B cell (primary cell): ENCODE data around the gene PRSS38. TPM values are rescaled to one million over a fixed set of nuclear protein-coding genes. Genes with fewer than 3 reads are reported as not detected.

Experiments used
- ATAC-seq: fragments of 200-7000 bp; cut with Tn5 transposase; one replicate; pipeline ENCODE4 v1.10.0; 2021; ENCODE audit warnings: low read depth, mild to moderate bottlenecking, moderate number of reproducible peaks, moderate library complexity
- CTCF ChIA-PET: fragments of 350-600 bp; sonication (Branson Sonifier 250); formaldehyde crosslinking; loops from one replicate; lab custom pipeline; 2021; ENCODE audit warnings: antibody characterized with exemption, inconsistent platforms; lab: Charles Lee
- POLR2A ChIA-PET: fragments of 350-600 bp; sonication (Branson Sonifier 250); formaldehyde crosslinking; loops from one replicate; lab custom pipeline; 2021; ENCODE audit warnings: antibody characterized with exemption; lab: Charles Lee
- DNase-seq: peaks from one replicate; pipeline ENCODE4 v3.0.0; 2013
- H2AFZ ChIP-seq: 2 replicates; pipeline ENCODE4 v1.6.1; 2012; ENCODE audit warnings: mild to moderate bottlenecking, low read depth, low read length; ENCODE audit not compliant: insufficient read depth, poor library complexity, severe bottlenecking
- H3K27ac ChIP-seq, 2 donors: 1 replicate in 1 of 2; 2 replicates in 1 of 2; pipeline ENCODE4 v1.5.1; 2012 to 2013; ENCODE audit warnings: low read length in 2 of 2, mild to moderate bottlenecking in 2 of 2, moderate library complexity in 1 of 2
- H3K27me3 ChIP-seq, 4 experiments: fragments of 200-600 bp in 1 of 4; sonication (generic) in 1 of 4; replicated peaks in 1 of 4; 1 replicate in 2 of 4; 2 replicates in 2 of 4; pipeline versions ENCODE4 v1.6.1 to v1.7.0; 2013 to 2016; ENCODE audit warnings: low read length in 3 of 4, mild to moderate bottlenecking in 2 of 4, mixed read lengths in 1 of 4, moderate library complexity in 1 of 4; ENCODE audit not compliant: insufficient read depth in 4 of 4, control insufficient read depth in 3 of 4; ENCODE audit errors: control extremely low read depth in 1 of 4
- H3K36me3 ChIP-seq, 2 experiments: replicated peaks in 1 of 2; 1 replicate in 1 of 2; 2 replicates in 1 of 2; pipeline versions ENCODE4 v1.6.1 to v1.7.1; 2013; ENCODE audit warnings: low read length in 1 of 2; ENCODE audit not compliant: insufficient read depth in 2 of 2, control insufficient read depth in 1 of 2; ENCODE audit errors: control extremely low read depth in 1 of 2, extremely low read depth in 1 of 2
- H3K4me1 ChIP-seq, 2 donors: fragments of 200-600 bp in 1 of 2; sonication (generic) in 1 of 2; 1 replicate in 1 of 2; 2 replicates in 1 of 2; pipeline versions ENCODE4 v1.5.1 to v1.6.1; 2013 to 2017; ENCODE audit warnings: low read length in 2 of 2; ENCODE audit not compliant: control insufficient read depth in 2 of 2, insufficient read depth in 2 of 2
- H3K4me2 ChIP-seq: replicated peaks from 2 replicates; pipeline ENCODE3; 2012; ENCODE audit warnings: mild to moderate bottlenecking, low read depth, low read length; ENCODE audit not compliant: poor library complexity, severe bottlenecking
- H3K4me3 ChIP-seq, 5 experiments: fragments of 200-600 bp in 1 of 5; sonication (generic) in 1 of 5; 1 replicate in 3 of 5; 2 replicates in 2 of 5; pipeline versions ENCODE4 v1.5.1 to v1.7.0; 2011 to 2016; ENCODE audit warnings: low read length in 4 of 5, mild to moderate bottlenecking in 4 of 5, low read depth in 2 of 5, control low read depth in 1 of 5, moderate library complexity in 1 of 5; ENCODE audit not compliant: insufficient read depth in 1 of 5; ENCODE audit errors: control extremely low read depth in 1 of 5, extremely low read depth in 1 of 5
- H3K79me2 ChIP-seq: fragments of 200-600 bp; sonication (generic); one replicate; pipeline ENCODE4 v1.6.0; 2016; ENCODE audit warnings: low read length; ENCODE audit not compliant: control insufficient read depth, insufficient read depth
- H3K9ac ChIP-seq: fragments of 200-600 bp; sonication (generic); 2 replicates; pipeline ENCODE4 v1.6.1; 2017; ENCODE audit warnings: mild to moderate bottlenecking, low read length, moderate library complexity
- H3K9me3 ChIP-seq, 3 donors: one replicate each; pipeline versions ENCODE4 v1.6.1 to v1.7.1; 2013; ENCODE audit warnings: low read length in 2 of 3; ENCODE audit not compliant: control insufficient read depth in 2 of 3, insufficient read depth in 1 of 3; ENCODE audit errors: control extremely low read depth in 1 of 3
- H4K20me1 ChIP-seq: 2 replicates; pipeline ENCODE4 v1.6.0; 2012; ENCODE audit warnings: mild to moderate bottlenecking, low read length; ENCODE audit not compliant: insufficient read depth, control insufficient read depth, poor library complexity, severe bottlenecking
- H3K27ac Mint-ChIP-seq: one replicate; pipeline ENCODE4 v1.8.0; 2021; ENCODE audit warnings: mixed read lengths
- H3K27me3 Mint-ChIP-seq: one replicate; pipeline ENCODE4 v1.8.0; 2021; ENCODE audit warnings: mixed read lengths
- H3K4me1 Mint-ChIP-seq: one replicate; pipeline ENCODE4 v1.8.0; 2021; ENCODE audit warnings: mixed read lengths
- H3K4me3 Mint-ChIP-seq: one replicate; pipeline ENCODE4 v1.8.0; 2021; ENCODE audit warnings: mixed read lengths
- H3K9me3 Mint-ChIP-seq: one replicate; pipeline ENCODE4 v1.8.0; 2022; ENCODE audit warnings: mixed read lengths; ENCODE audit not compliant: insufficient read depth
- EZH2 ChIP-seq: IDR thresholded peaks from 2 replicates; pipeline ENCODE4 v1.6.1; 2012; ENCODE audit warnings: borderline replicate concordance, low read depth, mild to moderate bottlenecking, moderate library complexity, low read length; ENCODE audit not compliant: insufficient read depth, poor library complexity, severe bottlenecking
- WGBS: methylation state at CpG from one replicate; pipeline ENCODE4 v1.1.5; 2013; ENCODE audit warnings: missing lambda C conversion rate; ENCODE audit not compliant: insufficient coverage; 5-methylcytosine and 5-hydroxymethylcytosine counted together
- intact Hi-C: fragments of 100-400 bp; cut with micrococcal nuclease; formaldehyde crosslinking; loops from one replicate; pipeline ENCODE4 v1.10.0; 2022
- polyA plus RNA-seq: library from polyadenylated mRNA; depleted of rRNA; stranded (reverse); fragments of >200 nt; gene quantifications from 2 replicates; pipeline ENCODE4 v1.2.3, GENCODE V29; 2012
- total RNA-seq, 2 donors: library from RNA; stranded (reverse); fragments of 120-200 nt in 1 of 2; gene quantifications; 1 replicate in 1 of 2; 2 replicates in 1 of 2; pipeline versions ENCODE4 v1.2.3 to v1.2.4, GENCODE V29; 2013 to 2022
- TF ChIP-seq, protein P1 (sequence below): fragments of 200-600 bp; IDR thresholded peaks from one replicate; pipeline ENCODE4 v1.8.0; 2022; ENCODE audit warnings: antibody characterized with exemption, mild to moderate bottlenecking

Gene PRSS38
- total and polyA plus RNA-seq, 2 donors (not counting 1 experiment from before 2014, with no cell fraction given), result not detected

DNA sequence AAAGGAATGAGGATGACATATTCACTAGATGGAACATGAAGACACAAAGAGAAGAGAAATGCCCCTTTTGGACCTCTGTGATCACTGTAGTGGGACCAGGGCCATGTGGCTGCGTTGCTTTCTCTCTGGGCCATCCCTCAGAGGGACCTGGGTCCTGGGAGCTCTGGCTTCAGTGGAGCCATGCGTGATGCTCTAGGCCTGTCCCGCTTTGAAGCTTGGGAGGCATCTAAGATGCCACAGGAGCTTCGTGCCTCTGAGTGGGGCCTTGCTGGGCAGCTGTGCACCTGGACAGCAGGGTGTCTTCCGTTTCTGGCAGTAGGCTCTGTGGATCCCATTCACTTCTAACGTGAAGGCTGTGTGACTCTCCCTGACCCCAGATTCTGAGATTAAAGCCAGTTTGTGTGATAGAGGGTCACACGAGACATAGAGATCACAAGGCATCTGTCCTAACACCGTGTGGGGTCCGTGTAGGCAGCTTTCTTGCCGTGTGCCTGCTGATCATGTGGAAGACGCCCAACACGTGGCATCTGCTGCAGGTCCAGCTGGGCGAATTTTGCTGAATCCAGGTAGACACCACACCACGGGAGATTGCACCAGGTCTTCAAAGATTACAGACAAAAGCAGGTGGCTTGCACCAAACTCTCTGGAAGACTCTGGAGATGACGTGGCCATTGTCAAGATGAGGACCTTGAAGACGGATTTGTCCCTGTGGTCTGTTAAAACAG, 17.2 kb upstream of the PRSS38 start:
- ATAC-seq, result no peak
- H3K27ac Mint-ChIP-seq, result no peak overlapping the region
- Histone ChIP-seq H3K4me1 (no peaks in the 10 kb centered on the region), H3K9ac (no peak overlapping the region), H3K27ac (no peak overlapping the region), H3K79me2 (no peaks in the 10 kb centered on the region), H3K4me3 (no peak overlapping the region), H3K27me3 (peaks cover 0 to 12% (median 0%) of the 10 kb centered on the region in 4 experiments), H3K9me3 (no peaks in the 10 kb centered on the region), H2AFZ (no peak overlapping the region), H3K36me3 (no peaks in the 10 kb centered on the region), H3K4me2 (no peak overlapping the region), H4K20me1 (no peaks in the 10 kb centered on the region)
- peak; percentile 2 for DNase-seq
- H3K4me1 Mint-ChIP-seq, result no peaks in the 10 kb centered on the region
- no peaks in the 10 kb centered on the region for H3K9me3 Mint-ChIP-seq
- intact Hi-C loops, result no loop called here
- H3K27me3 Mint-ChIP-seq, result peaks cover 19% of the 10 kb centered on the region
- WGBS, result 89% methylated on average over 16 of the region's 16 CpGs
- no peak overlapping the region for H3K4me3 Mint-ChIP-seq
- CTCF ChIA-PET, result no interaction called here
- no peak for TF ChIP-seq EZH2
- TF ChIP-seq, protein P1, sequence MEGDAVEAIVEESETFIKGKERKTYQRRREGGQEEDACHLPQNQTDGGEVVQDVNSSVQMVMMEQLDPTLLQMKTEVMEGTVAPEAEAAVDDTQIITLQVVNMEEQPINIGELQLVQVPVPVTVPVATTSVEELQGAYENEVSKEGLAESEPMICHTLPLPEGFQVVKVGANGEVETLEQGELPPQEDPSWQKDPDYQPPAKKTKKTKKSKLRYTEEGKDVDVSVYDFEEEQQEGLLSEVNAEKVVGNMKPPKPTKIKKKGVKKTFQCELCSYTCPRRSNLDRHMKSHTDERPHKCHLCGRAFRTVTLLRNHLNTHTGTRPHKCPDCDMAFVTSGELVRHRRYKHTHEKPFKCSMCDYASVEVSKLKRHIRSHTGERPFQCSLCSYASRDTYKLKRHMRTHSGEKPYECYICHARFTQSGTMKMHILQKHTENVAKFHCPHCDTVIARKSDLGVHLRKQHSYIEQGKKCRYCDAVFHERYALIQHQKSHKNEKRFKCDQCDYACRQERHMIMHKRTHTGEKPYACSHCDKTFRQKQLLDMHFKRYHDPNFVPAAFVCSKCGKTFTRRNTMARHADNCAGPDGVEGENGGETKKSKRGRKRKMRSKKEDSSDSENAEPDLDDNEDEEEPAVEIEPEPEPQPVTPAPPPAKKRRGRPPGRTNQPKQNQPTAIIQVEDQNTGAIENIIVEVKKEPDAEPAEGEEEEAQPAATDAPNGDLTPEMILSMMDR, result no peak
- POLR2A ChIA-PET, result no interaction called here

DNA sequence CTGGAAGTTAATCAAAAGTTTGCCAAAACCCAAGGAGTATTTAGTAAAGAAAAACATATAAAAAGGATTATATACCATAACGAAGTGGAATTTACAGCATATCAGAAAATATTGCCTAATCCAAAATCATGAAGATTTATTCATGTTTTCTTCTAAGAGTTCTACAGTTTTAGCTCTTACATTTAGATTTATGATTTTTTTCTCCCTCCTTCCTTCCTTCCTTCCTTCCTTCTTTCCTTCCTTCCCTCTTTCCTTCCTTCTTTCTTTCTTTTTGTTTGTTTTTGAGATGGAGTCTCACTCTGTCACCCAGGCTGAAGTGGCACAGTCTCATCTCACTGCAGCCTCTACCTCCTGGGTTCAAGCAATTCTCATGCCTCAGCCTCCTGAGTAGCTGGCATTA, 15.7 kb upstream of the PRSS38 start:
- no peaks in the 10 kb centered on the region for H3K36me3 ChIP-seq
- H3K27me3 ChIP-seq, result peaks cover 0 to 14% (median 3%) of the 10 kb centered on the region in 4 experiments
- no peak overlapping the region for H3K4me3 ChIP-seq
- ChIA-PET CTCF (no interaction called here), POLR2A (no interaction called here)
- no peak overlapping the region for H3K27ac ChIP-seq
- no peaks in the 10 kb centered on the region for H4K20me1 ChIP-seq
- H3K9me3 ChIP-seq, result peaks cover 0 to under 1% (median 0%) of the 10 kb centered on the region in 3 donors
- H3K27me3 Mint-ChIP-seq, result peaks cover 32% of the 10 kb centered on the region
- no CpG with 5 or more reads among the region's 1 CpG for WGBS
- intact Hi-C loops, result no loop called here
- TF ChIP-seq, protein P1, result no peak
- TF ChIP-seq EZH2, result no peak
- H3K27ac Mint-ChIP-seq, result no peak overlapping the region
- no peak for ATAC-seq
- no peak for DNase-seq
- H3K4me1 Mint-ChIP-seq, result no peaks in the 10 kb centered on the region
- H3K9ac ChIP-seq, result no peak overlapping the region
- no peaks in the 10 kb centered on the region for H3K4me1 ChIP-seq
- no peak overlapping the region for H3K4me2 ChIP-seq
- H3K4me3 Mint-ChIP-seq, result no peak overlapping the region
- peaks cover 4% of the 10 kb centered on the region for H3K9me3 Mint-ChIP-seq
- no peak overlapping the region for H2AFZ ChIP-seq
- no peaks in the 10 kb centered on the region for H3K79me2 ChIP-seq
